ENCODE measurements around the gene PTPRJ. TPM values are rescaled to one million over a fixed set of nuclear protein-coding genes. Genes with fewer than 3 reads are reported as not detected.
"Not testable (repeated sequence)": the region's sequence is repeated elsewhere in the genome, so short reads cannot be mapped to it uniquely, and the experiment has no call there.

The PTPRJ gene
- total RNA-seq (2014; rRNA removed; shearing (Covaris generic)), result 15.8 and 18.0 TPM in 2 replicates
- 13.2 and 13.3 TPM in 2 replicates for polyA plus RNA-seq (2014; cell fraction: nucleus; rRNA removed)

DNA sequence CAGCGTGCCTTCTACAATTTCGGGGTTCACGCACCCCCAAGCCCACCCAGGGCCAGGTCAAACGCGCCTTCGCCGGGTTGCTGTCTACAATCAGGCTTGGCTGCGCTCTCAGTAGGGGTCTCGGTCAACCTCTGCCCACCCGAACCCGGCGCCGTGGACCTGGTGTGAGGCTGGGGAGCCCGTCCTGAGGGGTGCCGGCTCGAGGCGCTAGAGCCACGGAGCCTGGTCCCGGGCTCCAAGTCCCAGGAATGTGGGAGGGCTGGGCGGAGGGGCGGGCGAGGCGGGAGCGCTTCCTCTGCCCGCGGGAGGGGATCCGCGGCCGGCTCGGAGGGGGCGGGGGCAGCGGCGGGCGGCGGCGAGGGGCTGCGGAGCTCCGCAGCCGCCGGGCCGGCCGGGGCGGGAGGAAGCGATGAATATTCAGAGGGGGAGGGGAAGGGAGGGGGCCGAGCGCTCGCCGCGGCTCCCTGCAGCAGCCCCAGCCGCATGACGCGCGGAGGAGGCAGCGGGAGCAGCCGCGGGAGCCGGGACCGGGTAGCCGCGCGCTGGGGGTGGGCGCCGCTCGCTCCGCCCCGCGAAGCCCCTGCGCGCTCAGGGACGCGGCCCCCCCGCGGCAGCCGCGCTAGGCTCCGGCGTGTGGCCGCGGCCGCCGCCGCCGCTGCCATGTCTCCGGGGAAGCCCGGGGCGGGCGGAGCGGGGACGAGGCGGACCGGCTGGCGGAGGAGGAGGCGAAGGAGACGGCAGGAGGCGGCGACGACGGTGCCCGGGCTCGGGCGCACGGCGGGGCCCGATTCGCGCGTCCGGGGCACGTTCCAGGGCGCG lies at the start of gene PTPRJ:
Gene PTPRJ (plus strand): TSS at position 472 of the 819 bp plus-strand sequence. CDS start 354 bp downstream, outside the sequence.
- no peak for DNase-seq (ENCODE audit: extremely low read depth, low read depth)

DNA sequence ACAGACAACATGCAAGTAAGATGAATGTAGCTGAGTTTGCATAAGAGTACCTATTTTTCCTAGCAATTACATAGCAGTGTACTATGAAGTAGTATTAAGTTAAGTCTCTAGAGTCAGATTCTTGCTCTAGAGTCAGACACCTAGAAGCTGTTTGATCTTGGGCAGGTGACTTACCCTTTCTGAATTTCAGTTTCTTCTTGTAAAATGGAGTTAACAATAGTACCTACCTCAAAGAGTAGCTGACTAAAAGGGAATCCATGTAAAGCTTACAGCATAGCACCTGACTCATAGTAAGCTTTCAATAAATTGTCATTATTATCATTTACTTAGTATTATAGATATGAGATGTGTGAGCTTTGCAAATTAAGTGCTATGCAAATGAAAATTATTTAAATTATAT lies 47.8 kb upstream of the PTPRJ start:
- no peak for DNase-seq (ENCODE audit: extremely low read depth, low read depth)

DNA sequence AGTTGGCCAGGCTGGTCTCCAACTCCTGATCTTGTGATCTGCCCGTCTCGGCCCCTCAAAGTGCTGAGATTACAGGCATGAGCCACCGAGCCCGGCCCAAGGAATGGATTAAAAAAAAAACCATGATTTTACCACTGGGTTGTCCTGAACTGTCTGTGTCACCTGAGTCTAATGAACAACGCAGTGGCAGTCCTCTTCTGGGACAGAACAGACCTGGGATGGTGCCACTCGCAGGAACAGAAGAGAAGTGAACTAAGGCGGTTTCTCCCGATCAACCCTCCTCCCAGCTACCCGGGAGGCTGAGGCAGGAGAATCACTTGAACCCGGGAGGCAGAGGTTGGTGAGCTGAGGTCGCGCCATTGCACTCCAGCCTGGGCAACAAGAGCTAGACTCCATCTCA lies 46.6 kb upstream of the PTPRJ start:
- DNase-seq (ENCODE audit: extremely low read depth, low read depth), result not testable (repeated sequence)

DNA sequence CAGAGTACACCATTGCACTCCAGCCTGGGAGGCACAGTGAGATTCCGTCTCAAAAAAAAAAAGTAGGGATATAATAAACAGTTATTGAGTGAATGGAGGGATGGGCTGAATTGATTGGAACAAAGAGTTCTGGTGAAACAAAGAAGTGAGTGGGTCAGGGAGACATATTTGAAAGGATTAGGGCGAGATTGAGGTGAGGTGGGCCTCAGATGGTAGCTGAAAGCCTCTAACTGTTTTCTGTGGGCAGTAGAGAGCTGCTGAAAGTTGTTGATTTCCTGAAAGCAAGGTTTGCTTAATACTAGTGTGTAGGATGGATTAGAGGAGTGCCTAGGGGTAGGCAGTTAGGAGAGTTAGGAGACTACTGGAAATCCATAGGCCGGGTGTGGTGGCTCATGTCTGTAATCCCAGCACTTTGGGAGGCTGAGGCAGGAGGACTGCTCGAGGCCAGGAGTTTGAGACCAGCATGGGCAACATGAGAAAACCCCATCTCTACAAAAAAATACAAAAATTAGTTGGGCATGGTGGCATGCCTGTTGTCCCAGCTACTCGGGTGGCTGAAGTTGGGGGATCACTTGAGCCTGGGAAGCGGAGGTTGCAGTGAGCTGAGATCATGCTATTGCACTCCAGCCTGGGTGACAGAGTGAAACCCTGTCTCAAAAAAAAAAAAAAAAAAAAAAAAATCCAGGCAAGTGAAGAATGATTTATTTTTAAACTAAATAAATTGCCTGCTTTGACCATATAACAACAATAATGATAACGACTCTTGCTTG lies 41.4 kb upstream of the PTPRJ start:
- DNase-seq (ENCODE audit: extremely low read depth, low read depth), result no peak

DNA sequence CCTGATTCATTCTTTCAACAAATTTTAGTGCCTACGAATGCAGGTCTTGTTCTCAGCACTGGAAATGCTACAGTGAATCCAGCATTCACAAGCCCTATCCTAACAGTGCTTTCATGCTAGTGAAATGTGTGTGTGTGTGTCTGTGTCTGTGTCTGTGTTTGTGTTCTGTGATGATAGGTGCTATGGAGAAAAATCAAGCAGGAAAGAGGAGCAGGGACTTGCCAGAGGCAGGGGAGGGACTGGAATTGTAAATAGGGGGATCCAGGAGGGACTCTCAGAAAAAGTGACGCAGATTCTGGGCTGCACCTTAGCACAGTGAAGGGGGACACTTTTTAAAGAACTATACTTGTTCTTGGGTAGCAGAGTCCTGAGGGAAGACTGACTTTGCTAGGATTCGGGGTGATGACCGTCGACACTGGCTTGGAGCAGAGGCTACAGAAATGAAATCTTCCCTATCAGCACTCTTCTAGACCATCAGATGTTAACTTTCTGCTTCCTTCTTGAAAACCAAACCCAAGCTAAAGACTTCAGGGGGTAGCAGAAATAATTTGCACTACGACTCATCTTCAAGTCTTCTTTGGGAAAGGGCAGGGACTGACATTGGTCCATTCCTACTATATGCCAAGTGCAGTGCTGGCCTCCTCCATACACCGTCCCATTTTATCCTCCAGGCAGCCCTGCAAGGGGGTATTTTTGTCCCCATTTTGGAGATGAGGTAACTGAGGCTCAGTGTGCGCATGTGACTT lies 39.3 kb upstream of the PTPRJ start:
- no peak for DNase-seq (ENCODE audit: extremely low read depth, low read depth)

DNA sequence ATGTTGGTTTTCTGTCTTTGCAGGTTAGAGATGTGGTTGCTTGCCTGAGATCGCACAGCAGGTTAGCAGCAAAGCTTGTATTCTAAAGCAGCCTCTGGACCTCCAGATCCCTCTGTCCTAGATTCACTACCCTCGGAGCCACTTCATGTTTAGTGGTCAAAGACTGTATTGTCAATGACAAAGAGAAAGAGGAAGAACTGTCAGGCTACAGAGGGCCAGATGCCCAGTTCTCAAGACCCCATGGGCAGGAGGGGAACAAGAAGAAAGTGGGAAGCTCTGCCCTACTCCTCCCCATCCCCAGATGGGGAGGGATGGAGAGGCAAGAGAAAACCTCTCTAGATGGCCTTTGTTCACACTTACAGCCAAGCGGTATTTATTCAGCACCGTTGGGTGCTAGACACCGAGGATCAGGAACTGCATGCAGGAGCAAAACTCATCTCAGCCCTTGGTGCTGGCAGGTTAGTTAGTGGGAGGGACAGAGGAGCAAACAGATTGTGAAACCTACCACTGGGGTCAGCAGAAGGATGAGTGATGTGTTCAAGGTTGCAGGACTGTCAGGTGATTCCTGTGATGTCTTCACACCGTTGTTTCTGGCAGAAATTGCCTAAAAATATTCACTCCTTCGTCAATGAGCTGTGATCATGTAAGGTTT lies 38.3 kb upstream of the PTPRJ start:
- DNase-seq (ENCODE audit: extremely low read depth, low read depth), result no peak

DNA sequence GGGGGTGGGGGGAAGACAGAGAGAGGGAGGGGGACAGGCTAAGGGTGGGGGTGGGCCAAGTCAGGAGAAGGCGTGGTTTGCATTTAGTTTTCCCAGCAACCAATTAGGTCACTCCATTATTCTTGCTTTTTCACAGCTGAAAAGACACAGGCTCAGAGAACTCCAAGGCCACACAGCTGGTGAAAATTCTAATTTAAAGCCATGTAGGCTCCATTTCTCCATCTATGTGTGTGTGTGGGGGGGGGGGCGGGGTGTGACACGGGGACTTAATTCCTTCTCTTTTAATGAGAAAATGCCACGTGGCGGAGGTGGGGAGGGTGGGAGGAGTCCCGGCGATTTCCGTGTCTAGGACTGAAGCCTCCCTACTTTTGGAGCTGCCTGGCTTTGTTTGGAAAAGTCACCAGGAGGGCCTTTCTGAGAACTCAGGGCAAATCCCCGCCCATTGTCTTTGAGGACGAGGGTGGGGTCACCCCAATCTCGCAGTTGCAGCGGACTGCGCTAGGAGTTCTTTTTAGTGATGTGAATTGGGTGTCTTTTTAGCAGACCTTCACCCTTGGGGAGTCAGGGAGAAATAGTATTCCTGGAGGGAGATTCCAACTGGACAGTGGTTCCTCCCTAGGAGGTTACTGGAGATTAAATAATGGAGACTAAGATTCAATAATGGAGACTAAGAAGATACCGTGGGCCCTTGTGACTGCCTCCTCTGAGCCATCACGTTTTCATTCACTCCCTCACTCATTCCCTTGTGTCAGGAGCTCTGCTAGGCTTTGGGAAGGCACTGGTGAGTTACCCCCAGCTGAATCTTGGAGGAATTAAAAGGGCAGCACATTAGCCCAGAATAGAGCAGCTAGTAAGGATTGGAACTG lies 36.4 kb upstream of the PTPRJ start:
- no peak for DNase-seq (ENCODE audit: extremely low read depth, low read depth)

DNA sequence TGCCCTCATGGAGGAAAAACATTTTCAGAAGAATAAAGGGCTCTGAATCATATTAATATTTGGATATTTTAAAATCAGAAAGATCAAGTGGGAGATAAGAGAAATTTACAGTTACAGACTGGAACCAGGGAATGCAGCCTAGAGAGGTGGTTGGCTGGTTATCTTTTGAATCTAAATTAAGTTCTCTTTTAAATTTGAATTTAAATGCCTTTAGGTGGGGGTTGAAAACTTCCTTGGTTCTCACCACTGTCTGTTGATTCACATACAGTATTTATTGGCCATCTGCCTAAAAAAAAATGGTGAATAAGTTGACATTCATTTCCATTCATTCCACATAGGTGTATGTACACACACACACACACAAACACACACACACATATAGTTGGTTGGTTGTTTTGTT lies 35.7 kb upstream of the PTPRJ start:
- DNase-seq (ENCODE audit: extremely low read depth, low read depth), result no peak

DNA sequence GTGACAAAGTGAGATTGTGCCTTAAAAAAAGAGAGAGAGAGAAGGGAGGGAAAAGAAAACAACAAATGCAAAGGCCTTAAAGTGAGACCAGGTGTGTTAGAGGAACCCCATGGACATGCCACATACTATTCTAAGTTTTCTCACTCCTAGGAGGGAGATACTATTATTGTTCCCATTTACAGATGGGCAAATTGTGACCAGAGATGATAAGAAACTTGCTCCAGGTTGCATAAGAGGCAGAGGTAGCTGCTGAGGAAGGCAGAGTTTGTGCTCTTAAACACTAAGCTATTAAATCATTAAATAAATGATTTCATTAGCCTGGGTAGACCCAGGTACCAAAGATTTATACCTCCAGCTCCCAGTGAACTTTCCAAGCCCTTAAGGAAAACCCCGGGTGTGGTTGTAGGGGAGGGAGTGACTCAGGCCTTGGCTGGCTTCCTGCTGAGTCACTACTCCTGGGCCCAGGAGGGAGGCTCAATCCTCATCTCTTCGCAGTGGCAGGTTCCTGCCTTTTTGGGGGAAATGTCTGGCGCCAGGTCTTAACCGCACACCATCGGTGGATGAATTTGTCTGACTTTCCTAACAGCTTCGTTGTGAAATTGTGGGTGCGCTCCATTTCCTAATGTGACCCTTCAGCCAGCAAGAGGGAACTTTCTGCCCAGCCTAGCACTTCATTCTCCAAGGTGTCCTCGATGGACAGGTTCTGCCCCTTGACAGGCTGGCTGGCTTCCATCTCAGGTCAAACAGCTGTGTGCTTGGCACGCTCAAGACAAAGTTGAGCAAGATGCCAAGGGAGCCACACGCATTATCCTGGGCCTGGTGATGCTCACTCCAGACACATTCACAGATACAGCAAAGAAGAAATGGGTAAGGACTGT lies 33.4 kb upstream of the PTPRJ start:
- peak; percentile 80 for DNase-seq (ENCODE audit: extremely low read depth, low read depth)

DNA sequence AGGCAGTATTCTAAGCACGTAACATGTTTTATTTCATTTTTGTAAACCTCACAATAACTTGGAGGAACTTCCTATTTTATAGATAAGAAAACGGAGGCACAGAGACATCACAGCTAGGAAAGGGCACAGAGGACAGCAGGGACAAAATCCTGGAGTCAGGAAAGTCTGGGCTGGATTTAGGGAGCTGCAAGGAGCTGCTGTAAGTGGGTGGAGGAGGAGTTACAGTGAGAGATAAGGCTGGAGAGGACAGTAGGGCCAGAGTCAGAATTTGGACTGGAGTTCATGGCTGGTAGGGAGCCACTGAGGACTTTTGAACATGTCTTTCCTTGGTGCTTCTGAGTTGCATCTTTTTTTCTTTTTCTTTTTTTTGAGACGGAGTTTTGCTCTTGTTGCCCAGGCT lies 32.2 kb upstream of the PTPRJ start:
- DNase-seq (ENCODE audit: extremely low read depth, low read depth), result no peak

DNA sequence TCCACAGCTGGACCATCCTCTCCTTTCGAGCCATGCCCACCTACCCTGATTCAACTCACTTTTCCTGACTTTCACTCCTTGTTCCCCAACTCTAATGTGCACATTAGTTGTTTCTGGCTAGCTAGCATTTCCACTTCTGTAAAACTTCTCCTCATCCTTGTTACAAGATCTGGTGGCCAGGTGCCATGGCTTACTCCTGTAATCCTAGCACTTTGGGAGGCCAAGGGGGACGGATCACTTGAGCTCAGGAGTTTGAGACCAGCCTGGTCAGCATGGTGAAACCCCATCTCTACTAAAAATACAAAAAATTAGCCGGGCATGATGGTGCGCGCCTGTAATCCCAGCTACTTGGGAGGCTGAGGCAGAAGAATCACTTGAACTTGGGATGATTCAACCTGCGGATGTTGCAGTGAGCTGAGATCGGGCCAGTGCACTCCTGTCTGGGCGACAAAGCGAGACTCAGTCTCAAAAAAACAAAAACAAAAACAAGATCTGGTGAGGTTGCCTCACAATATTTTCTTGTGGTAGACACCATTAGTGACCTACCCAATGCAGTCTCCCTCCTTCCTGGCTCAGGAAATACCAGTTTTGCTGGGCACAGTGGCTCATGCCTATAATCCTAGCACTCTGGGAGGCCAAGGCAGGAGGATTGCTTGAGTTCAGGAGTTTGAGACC lies 31.2 kb upstream of the PTPRJ start:
- not testable (repeated sequence) for DNase-seq (ENCODE audit: extremely low read depth, low read depth)

DNA sequence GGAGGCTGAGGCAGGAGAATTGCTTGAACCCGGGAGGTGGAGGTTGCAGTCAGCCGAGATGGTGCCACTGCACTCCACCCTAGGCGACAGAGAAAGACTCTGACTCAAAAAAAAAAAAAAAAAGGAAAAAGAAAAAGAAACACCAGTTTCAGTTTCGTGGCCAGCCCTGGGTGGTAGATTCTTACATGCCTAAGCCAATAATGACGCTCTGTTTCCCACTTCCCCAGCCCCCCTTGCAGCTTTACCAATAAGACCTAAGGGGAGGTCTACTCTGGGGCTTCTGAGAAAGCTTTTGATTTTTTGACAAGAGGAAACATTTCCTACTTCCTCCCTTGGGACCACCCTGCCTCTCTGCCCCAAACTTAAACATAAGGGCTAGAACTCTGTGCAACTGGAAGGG lies 30.0 kb upstream of the PTPRJ start:
- no peak for DNase-seq (ENCODE audit: extremely low read depth, low read depth)

DNA sequence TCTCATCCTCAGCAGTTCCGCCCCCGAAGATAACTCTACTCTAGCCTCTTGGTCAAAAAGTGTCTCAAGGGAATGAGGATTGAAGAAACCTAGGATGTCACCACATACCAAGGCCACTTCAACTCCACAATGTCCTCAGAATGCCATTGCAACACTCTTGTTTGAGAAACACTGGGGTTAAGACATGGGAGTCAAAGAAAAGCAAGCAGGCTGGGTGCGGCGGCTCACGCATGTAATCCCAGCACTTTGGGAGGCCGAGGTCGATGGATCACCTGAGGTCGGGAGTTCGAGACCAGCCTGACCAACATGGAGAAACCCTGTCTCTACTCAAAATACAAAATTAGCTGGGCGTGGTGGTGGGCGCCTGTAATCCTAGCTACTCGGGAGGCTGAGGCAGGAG lies 28.9 kb upstream of the PTPRJ start:
- not testable (repeated sequence) for DNase-seq (ENCODE audit: extremely low read depth, low read depth)

DNA sequence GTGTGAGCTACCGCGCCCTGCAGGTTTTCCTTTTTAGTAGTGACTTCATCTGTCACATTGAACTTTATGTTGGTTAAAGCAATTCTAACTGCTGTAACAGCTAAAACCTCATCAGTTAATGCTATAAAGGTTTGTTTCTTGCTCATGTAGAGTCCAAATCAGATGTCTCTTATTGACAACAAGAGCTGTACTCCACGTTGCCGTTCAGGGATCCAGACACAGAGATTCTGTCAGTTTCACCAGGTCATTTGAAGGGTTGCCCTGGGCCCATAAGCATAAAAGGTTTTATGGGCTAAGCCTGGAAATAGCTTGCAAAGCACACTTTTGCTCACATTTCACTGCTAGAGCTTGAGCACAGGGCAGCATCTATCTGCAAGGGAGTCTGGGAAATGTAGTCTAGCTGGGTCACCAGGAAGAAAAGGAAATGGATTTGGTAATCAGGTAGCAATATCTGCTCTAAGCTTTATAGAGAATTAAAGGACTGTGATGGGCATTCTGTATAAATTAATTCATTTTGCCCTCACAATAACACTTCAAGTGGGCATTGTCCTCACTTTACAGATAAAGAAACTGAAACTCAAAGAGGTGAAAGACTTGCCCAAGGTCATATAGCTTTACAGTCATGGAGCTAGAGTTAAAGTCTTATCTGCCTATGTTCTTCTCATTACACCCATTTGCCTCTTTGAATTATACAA lies 25.2 kb upstream of the PTPRJ start:
- no peak for DNase-seq (ENCODE audit: extremely low read depth, low read depth)

DNA sequence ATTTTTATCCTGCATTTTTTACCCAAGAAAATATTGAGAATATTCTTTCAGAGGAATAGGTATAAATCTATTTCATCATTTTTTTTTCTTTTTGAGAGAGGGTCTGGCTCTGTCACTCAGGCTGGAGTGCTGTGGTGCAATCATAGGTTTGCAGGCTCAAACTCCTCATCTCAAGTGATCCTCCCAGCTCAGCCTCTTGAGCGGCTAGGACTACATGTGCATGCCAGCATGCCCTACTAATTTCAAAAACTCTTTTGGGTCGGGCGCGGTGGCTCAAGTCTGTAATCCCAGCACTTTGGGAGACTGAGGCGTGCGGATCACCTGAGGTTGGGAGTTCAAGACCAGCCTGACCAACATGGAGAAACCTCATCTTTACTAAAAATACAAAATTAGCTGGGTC lies 20.3 kb upstream of the PTPRJ start:
- no peak for DNase-seq (ENCODE audit: extremely low read depth, low read depth)

DNA sequence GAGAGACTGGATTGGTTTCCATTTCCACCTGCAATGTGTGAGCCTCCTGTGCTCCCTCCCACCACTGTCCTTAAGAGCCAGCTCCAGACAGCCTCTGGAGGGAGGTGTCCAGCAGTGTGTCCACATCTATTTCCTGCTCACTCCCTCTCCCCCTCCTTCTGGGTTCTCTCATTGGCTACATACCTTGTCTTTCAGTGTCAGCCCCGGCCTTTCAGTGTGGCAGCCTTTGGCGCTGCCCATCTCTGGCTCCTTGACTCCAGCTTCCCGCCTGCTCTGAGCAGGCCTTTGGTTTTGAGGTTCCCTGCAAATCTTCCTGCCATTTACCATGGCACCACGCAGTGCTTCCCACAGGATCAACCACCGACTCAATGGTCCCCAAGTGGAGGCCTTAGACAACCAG lies 19.0 kb upstream of the PTPRJ start:
- DNase-seq (ENCODE audit: extremely low read depth, low read depth), result no peak

DNA sequence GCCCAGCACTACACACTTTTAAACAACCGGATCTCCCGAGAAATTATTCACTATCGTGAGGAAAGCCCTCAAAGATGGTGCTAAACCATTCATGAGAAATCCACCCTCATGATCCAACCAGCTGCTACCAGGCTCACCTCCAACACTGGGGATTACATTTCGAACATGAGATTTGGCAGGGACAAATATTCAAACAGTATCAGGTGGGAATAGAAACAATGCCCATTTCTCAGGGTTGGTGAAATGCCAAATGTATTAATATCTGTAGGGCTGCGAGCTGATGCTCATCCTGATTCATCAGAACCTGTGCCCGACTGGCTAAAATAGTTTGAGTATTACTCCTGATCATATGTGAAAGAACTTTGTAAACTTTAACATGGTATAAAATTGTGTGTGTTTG lies 15.8 kb upstream of the PTPRJ start:
- DNase-seq (ENCODE audit: extremely low read depth, low read depth), result no peak
